Prostate gland (tissue), 2 donors: ENCODE measurements around the gene LRP2.

Experiments used
- POLR2AphosphoS5 ChIP-seq: sonication (generic); formaldehyde crosslinking; IDR thresholded peaks from one replicate; pipeline ENCODE4 v1.6.1; 2017; ENCODE audit warnings: antibody characterized with exemption
- TF ChIP-seq, protein P1 (sequence below), 4 experiments: fragments of 200-600 bp in 2 of 4; fragments of 450-650 bp in 2 of 4; sonication (generic) in 2 of 4; IDR thresholded peaks; 1 replicate in 3 of 4; 2 replicates in 1 of 4; pipeline ENCODE4 v1.5.1; 2016 to 2019; ENCODE audit warnings: antibody characterized with exemption in 4 of 4, mild to moderate bottlenecking in 2 of 4, moderate library complexity in 2 of 4

DNA sequence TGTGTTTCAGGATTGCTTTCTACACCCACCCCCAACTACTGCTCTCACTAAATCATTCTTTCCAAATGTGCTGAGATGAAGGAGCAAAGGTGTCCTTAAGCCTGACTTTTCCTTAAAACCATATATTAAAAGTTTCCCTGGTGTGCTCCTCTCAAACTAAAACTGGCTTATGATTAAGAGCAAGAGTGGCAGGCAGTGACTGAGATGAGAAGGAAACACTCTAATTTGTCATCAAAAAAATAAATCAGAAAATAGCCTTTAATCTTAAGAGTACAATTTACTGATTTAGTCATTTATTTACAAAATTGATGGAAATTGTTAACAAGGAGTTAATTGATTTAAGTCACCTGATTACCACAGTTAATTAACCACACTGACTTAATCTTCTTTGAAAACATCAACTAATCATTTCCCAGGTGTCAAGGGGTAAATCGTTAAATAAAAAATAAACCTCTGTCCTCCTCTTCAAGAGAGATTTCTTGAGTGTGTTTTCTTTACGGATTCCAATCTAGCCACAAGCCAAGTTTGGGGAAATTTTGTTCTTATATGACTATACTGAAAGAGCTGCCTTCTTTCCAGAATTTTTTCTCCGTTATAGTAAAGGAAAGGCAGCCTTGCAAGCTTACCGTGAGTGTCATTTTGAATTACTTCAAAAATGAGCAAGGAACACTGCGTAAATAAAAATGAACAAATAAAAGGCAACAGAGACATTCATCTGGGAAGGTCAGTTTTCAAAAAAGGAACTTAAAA, 17.4 kb downstream of the LRP2 start:
- TF ChIP-seq, protein P1, sequence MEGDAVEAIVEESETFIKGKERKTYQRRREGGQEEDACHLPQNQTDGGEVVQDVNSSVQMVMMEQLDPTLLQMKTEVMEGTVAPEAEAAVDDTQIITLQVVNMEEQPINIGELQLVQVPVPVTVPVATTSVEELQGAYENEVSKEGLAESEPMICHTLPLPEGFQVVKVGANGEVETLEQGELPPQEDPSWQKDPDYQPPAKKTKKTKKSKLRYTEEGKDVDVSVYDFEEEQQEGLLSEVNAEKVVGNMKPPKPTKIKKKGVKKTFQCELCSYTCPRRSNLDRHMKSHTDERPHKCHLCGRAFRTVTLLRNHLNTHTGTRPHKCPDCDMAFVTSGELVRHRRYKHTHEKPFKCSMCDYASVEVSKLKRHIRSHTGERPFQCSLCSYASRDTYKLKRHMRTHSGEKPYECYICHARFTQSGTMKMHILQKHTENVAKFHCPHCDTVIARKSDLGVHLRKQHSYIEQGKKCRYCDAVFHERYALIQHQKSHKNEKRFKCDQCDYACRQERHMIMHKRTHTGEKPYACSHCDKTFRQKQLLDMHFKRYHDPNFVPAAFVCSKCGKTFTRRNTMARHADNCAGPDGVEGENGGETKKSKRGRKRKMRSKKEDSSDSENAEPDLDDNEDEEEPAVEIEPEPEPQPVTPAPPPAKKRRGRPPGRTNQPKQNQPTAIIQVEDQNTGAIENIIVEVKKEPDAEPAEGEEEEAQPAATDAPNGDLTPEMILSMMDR (IDR thresholded peaks at IDR 0.05), result no peak
- no peak for TF ChIP-seq POLR2AphosphoS5
